GM19467 (cell line): ENCODE measurements around the gene ARL17B.
"Not testable (repeated sequence)": the region's sequence is repeated elsewhere in the genome, so short reads cannot be mapped to it uniquely, and the experiment has no call there.

Source experiments
- ATAC-seq: cut with Tn5 transposase; IDR thresholded peaks from one replicate; pipeline ENCODE4 v1.9.1; 2021; ENCODE audit warnings: mild to moderate bottlenecking, moderate library complexity; ENCODE audit not compliant: unreplicated experiment

ARL17B gene

GRCh38 chr17:46361755-46362154 lies at the start of gene ARL17B:
TSS of gene ARL17B (minus strand) at chr17:46361766. CDS start at chr17:46358397, 3,369 bp downstream.
- peak; percentile 95 for ATAC-seq

DNA sequence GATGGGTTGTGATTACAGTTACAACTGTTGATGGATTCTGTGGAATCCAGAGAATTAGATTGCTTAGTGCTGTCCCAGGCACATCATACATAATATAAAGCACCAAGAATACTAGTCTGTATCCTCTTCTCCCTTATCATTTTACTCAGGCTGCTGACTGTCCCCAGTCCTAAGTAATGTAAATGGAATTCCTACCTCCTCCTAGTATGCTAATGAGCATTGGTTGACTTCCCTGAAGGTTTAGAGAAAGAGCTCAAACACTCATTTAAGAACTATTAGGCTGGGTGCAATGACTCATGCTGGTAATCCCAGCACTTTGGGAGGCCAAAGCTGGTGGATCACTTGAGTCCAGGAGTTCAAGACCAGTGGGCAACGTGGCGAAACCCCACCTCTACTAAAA lies 48.3 kb upstream of the ARL17B start:
- ATAC-seq: not testable (repeated sequence)

DNA sequence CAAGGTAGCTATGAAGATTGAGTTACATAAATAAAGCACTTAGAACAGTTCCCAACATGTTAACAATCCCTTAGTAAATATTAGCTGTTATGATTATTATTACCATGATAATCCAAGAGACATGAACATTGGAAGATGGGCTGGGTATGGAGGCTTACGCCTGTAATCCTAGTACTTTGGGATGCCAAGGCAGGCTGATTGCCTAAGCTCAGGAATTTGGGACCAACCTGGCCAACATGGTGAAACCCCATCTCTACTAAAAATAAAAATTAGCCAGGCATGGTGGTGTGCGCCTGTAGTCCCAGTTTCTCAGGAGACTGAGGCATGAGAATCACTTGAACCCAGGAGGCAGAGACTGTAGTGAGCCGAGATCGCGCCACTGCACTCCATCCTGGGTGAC lies 45.6 kb upstream of the ARL17B start:
- ATAC-seq: not testable (repeated sequence)

DNA sequence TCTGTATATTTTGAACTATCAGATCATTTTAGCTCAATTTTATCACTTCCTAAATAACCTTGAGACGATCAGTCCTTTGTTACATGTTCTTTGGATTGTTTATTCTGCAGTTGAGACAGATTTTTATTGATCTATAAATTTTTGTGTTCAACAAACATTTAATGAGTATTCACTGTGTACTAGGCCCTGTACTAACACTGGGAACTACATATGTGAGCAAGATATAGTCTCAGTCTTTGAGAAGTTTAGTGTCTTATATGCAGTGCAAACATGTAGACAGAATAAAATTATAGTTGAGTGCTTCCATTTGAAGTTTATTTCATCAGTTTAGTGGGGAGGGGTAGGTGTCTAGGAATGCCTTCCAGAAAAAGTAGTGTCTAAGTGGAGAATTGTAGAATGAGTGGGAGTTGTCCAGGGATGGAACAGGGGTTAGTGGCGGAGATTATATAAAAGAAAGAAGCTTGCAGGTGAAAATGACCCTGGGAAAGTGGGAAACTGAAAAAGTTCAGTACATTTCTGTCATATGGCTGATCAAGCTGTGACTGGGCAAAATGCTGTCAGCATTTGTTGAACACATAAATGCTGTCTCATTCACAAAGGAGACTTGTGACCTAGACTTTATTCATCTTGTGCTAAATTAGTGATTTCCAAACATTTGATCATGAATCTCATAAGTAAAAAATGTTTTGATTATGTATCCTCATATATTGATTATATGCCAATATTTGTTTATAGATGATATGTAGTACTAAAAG lies 39.6 kb upstream of the ARL17B start:
- not testable (repeated sequence) for ATAC-seq

- ATAC-seq: not testable (repeated sequence)
These were observed 39.0 kb upstream of the ARL17B start for GRCh38 chr17:46400543-46400942.

DNA sequence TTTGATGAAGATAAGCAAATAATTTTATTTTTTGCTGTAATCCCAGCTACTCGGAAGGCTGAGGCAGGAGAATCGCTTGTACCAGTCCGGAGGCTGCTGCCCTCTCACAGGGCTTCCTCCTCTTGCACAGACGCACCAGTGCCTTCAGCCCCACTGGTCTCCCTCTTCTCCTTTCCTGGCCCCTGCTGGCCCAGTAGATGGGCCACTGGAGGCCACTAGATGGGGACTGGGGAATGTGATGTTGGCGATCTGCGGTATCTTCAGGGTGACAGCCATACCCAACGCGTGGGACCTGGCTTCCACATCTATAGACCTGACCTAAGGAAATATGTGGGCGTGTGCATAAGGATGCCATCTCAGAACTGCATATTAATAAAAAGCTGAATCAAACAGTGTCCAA lies 38.4 kb upstream of the ARL17B start:
- not testable (repeated sequence) for ATAC-seq

DNA sequence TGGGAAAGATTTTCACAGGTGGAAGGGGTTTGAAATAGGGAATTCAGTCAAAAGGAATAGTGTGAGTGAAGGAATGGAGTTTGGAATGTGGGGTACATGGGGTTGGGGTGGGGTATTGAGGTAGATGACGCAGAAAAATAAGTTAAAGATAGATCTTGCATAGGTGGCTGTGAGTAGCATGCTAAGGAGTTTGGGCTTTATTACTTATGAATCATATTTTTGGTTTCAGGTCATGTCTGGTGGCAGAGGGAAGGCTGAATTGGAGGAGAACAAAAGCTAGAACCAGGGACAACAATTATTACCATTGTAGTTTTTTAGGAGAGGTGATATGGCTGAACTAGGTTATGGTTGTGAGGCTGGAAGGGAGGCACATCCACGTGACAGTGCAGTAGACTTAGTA lies 34.7 kb upstream of the ARL17B start:
- not testable (repeated sequence) for ATAC-seq

GRCh38 chr17:46393702-46394101 lies 32.1 kb upstream of the ARL17B start:
- not testable (repeated sequence) for ATAC-seq

DNA sequence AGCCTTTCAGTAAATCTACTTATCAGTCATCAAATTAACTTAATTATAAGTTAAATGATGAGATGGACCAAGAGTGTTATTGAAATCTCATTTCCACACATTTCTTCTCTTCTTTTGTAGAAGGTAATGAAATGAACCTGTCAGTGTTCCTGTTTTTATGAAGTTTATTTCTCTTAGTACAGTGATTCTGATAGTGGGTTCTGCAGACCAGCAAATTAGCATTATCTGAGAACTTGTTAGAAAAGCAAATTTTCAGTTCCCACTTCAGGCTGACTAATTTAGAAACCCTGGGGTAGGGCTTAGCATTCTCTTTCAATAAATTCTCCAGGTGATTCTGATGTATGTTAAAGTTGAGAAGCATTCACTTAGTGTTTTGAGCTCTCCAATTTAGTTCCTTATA lies 23.9 kb upstream of the ARL17B start:
- ATAC-seq: not testable (repeated sequence)

- ATAC-seq: not testable (repeated sequence)
These were observed 21.6 kb upstream of the ARL17B start for GRCh38 chr17:46383118-46383517.

GRCh38 chr17:46373418-46373817 lies 11.9 kb upstream of the ARL17B start:
- ATAC-seq: not testable (repeated sequence)

DNA sequence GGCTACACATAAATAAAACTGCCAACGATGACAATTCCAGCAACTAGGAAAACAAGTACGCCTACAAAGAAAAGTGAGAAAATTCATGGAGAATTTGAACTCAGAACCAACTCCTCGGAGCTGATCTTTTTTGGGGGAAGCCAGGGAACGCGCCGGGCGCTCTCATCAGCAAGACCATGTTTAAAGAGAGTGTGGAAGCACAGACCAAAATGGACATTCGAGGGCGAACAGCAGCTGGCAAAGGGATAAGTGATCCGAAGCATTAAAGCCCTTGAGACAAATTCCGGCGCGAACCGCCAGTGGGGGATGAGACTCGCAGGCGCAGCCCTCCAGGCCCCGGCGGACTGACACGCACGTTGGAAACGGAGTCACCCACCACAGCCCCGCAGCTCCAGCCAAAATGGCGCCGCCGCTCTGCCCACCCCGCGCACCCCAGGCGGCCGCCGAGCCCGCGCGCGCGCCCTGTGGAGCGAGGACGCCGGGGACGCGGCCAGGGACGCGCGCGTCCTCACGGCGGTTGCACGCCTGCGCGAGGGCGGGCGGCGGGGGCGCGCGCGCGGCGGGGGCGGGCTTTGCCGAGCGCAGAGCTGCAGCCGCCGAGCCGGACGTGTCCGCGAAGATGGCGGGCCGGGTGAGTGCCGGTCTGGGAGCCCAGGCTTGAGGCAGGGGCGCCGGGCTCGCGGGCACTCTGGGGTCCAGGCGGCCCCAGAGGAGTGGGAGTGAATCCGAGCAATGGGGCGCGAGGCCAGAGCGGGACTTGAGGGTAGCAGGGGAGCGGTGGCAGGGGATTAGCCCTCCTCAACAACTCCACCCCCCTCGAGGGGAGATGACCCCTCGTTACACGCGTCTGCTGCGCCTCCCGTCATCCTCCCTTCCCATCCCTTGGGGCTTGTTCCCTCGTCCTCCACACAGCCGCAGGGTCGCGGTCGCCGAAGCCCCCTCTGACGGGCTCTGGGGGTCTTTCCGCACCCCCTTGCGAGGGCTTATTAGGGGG lies 11.0 kb upstream of the ARL17B start:
- ATAC-seq: peak; percentile 74

DNA sequence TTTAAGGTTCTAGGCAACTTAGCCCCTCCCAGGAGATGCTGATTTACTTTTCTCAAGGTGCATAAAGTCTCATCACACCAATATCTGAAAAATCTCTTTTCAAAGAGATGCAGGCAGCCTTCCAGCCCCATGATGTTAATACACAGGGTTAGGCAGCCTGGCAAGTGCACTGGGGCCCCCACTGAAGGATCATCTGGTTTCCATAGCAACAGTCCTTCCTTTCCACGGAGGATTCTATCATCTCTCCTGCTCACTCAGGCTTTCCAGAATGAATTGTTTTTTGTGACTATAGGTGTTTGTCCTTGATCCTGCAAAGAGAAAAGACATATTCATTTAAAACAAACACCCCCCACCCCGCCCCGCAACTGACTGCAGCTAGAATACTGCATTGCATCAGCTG lies 6.0 kb upstream of the ARL17B start:
- ATAC-seq: not testable (repeated sequence)

GRCh38 chr17:46361145-46361735 lies 326 bp downstream of the ARL17B start:
- ATAC-seq: peak; percentile 9

DNA sequence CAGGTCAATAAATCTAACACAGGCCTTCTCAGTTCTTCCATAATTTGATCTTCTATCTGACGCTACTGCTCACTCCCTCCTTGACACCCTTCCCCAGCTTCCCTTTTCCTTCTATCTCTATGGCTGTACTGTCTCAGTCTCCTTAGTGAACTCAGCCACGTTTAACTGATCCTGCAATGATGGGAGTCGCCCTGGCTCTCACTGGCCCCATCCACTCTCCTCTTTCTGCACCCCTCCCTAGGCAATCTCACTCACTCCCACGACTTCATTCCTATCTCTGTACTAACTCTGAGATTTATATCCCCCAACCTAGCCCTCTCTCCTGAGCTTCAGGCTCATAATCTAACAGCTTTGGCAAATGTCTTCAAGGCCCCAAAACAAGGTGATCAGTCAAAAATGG lies 7.7 kb downstream of the ARL17B start:
- ATAC-seq: not testable (repeated sequence)

- not testable (repeated sequence) for ATAC-seq
These were observed 12.5 kb downstream of the ARL17B start for GRCh38 chr17:46349060-46349459.

GRCh38 chr17:46348345-46348744 lies 13.2 kb downstream of the ARL17B start:
- ATAC-seq: not testable (repeated sequence)

DNA sequence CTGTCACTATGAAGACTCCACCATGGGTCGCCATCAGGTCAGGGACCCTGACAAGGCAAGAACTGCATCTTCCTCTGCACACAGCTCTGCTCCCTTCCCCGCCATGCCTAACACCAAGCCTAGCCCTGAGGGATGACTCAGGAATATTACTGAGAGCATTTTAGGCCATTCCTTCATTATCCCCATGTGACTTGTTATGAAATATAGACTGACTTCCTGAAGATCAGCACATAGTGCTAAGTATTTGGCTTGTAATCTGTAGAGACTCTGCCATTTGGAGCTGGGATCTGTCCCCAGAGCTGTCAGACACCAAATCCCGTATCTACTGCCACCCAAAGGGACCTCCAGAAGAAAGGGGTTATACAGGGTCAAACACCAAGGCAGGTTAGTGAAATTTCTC lies 19.4 kb downstream of the ARL17B start:
- not testable (repeated sequence) for ATAC-seq

GRCh38 chr17:46341220-46341619 lies 20.3 kb downstream of the ARL17B start:
- not testable (repeated sequence) for ATAC-seq

GRCh38 chr17:46294831-46295230 lies 66.7 kb downstream of the ARL17B start, which contains the start of gene LRRC37A:
TSS of gene LRRC37A (plus strand) at chr17:46295131. CDS start at chr17:46295134, 3 bp downstream.
- not testable (repeated sequence) for ATAC-seq

DNA sequence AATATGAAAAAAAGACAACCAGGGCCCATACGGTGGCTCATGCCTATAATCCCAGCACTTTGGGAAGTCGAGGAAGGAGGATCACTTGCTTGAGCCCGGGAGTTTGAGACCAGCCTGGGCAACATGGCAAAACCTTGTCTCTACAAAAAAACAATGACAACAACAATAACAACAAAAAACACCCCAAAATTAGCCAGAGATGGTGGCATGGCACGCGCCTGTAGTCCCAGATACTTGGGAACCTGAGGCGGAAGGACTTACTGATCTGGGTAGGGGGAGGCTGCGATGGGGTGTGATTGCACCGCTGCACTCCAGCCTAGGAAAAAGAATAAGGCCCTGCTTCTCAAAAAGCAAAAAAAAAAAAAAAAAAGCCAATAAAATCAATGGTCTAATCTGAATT lies 69.9 kb downstream of the ARL17B start:
- ATAC-seq: not testable (repeated sequence)
